Embryonic facial prominence (tissue), 1 donor: Measurements from ENCODE around the gene TUBA3D.
"Not testable (repeated sequence)": the region's sequence is repeated elsewhere in the genome, so short reads cannot be mapped to it uniquely, and the experiment has no call there.

ENCODE experiments used
- DNase-seq: peaks from one replicate; pipeline ENCODE4 v3.0.0-alpha.2; 2016; ENCODE audit errors: extremely low spot score

TUBA3D gene

DNA sequence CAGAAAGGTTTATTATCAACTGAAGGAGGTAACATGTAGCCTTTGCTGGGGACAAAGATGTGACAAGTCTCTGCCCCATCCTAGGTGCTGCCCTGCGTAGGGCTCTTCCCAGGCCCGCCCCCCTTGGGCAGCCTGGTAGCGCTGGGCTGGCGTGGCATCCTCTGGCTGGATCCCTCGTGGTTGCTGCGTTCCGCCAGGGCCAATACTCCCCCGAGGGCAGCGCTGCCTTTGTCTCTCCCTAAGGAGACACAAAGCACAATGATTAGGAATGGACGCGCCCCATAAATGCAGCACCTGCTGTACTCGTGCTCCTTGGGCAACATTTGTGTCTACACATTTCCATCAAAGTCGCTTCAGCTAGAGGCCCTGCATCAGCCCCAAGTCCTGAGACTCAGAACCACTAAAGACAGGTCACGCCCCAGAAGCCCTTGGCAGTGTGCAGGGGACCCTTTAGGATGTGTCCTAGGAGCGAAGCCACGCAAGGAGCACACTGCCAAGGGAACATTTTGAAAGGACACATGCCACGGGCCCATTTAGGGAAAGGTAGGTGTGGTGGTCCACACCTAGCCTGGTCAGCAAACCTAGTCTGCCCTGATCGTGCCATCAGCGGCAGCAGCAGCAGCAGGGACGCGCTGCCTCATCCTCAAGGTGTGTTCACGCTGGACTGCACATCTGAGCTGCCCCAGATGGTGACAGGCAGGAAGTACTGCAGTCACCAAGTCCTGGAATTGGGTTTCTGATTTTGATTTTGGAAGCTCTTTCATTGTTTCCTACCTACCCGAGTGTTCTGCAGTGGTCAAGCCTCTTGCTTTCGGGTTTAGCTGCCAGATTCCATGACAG is 8.3 kb downstream of the TUBA3D start:
- DNase-seq = not testable (repeated sequence)

DNA sequence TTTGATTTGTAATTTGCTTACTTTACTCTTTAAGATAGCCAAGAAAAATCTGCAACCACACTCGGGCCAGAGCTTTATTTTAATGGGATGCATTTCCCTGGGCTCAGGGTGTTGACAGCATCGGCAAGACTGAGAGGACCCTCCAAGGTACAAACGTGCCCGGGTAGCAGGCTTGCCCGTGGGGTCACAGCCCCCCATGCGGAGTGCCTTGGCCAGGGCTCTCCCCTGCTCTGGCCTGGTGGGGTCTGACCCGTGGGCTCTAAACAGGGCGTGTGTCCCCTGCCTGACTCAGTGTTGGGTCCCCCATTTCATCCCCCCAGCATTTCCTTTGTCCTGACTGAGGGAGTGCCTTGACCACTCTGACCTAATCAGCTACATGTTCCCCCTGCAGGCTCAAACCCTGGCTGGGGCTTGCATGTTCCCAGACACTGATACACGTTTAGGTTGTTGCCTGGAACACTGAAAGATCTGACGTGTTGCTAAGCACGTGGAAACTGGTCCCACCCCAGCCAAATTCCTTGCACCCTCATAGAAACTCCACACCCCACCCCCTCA is 9.1 kb downstream of the TUBA3D start:
- not testable (repeated sequence) for DNase-seq

DNA sequence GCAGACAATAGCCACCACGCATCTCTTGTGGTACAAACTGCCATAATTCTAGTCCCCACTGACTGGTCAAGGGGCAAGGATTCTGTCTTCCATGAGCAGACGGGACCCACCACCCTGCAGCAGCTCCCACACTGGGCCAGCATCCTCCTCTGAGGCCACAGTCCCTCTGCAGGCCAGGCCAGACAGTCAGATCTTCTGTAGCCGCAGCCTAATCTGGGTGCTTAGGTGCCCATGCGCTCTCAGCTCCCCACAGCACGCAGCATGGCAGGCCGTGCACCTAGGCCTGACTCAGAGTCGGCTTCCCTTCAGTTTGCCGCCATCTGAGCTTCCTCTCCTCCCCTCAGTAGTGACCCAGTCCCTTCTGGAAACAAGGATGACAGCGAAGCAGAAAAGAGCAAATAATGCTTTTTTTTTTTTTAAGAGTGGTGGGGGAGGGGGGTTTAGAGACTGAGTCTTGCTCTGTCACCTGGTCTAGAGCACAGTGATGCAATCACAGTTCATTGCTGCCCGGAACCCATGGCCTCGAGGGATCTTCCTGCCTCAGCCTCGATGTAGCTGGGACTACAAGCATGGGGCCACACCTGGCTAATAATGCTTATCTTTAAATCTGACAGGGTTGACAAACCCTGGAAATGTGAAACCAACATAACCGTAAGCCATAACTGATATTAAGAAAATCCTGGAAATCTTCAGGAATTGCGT is 10.4 kb downstream of the TUBA3D start:
- not testable (repeated sequence) for DNase-seq

- no peak for DNase-seq
Measured at GRCh38 chr2:131488306-131489205, 12.6 kb downstream of the TUBA3D start.

GRCh38 chr2:131490616-131491468 is 14.9 kb downstream of the TUBA3D start:
- DNase-seq = not testable (repeated sequence)

DNA sequence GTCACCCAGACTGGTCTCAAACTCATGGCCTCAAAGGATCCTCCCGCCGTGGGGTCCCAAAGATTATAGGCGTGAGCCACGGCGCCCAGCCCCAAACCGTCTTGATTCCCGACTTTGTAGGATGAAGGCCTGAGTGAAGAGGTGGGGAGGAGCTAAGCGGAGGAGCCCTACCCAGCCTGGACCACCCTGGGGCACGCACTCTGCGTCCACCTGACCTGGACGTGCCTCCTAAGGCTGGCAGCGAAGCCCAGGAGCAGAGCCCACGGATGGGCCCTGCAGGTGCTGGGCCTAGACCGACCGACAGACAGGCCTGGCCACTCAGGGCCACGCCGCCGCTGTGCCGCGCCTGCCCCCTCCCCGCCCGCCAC is 15.5 kb downstream of the TUBA3D start:
- not testable (repeated sequence) for DNase-seq

DNA sequence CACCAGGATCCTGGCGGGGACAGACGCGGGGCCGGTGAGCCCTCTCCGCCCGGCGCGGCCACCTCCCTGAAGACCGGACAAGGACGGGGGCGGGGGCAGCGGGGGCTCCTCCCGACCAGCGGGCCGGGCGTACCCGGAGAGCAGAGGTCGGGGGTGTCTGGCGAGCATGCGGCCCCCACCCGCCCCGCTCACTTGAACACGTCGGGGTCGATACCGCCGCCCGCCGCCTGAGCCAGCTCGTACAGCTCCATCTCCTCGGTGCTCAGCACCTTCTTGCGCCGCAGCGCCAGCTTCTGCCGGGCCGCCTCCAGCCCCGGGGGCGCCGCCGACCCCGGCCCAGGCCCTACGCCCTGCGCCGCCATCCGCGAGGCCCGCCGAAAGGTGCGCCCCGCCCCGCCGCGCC is 16.1 kb downstream of the TUBA3D start, which contains the start of gene MZT2A:
Gene MZT2A, minus strand, starts transcription at position 383 of the 403 bp plus-strand sequence. Its CDS starts 21 bp downstream, at position 362.
- not testable (repeated sequence) for DNase-seq

GRCh38 chr2:131492418-131493198 is 16.7 kb downstream of the TUBA3D start:
- DNase-seq = peak; percentile 85

DNA sequence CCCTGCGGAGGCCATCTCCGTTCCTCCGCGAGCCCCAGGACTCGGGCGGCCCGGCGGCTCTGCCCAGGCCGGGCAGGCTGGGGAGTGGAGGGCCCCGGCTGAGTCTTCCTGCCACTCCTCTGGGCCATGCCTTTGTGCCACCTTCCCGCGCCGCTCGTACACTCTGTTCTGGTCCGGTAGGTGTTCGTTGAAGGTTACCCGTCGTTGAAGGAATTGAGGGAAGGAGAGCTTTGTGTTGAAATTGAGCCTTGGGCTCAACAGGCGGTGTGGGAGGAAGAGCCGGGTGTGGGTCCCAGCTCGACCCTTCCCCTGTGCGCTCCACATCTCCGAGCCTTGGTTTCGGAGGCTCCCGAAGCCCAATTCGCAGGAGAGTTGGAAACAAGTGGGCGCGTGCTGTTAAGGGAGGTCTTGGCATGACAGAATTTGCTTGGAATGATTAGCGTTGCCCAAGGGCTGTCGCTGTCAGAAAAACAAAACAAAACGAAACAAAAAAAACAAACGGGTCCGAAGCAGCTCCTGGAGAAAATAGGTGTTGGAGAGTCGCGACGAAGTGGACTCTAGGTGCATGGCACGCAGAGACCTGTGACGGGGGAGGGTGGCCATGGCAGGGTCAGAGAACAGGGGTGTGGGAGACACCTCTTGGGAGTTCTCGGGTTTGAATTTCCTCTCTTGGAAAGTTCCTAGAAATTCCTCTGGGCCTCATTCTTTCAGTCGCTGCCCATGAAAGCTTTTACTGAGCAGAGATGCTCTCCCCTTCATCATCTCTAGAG is 17.5 kb downstream of the TUBA3D start:
- no peak for DNase-seq

GRCh38 chr2:131495506-131495905 is 19.6 kb downstream of the TUBA3D start:
- not testable (repeated sequence) for DNase-seq

- DNase-seq = not testable (repeated sequence)
Measured at GRCh38 chr2:131498321-131498973, 22.5 kb downstream of the TUBA3D start.

GRCh38 chr2:131503587-131503986 is 27.7 kb downstream of the TUBA3D start:
- not testable (repeated sequence) for DNase-seq

- not testable (repeated sequence) for DNase-seq
Measured at GRCh38 chr2:131504082-131504750, 28.3 kb downstream of the TUBA3D start.

- no peak for DNase-seq
Measured at GRCh38 chr2:131509615-131510014, 33.7 kb downstream of the TUBA3D start.

DNA sequence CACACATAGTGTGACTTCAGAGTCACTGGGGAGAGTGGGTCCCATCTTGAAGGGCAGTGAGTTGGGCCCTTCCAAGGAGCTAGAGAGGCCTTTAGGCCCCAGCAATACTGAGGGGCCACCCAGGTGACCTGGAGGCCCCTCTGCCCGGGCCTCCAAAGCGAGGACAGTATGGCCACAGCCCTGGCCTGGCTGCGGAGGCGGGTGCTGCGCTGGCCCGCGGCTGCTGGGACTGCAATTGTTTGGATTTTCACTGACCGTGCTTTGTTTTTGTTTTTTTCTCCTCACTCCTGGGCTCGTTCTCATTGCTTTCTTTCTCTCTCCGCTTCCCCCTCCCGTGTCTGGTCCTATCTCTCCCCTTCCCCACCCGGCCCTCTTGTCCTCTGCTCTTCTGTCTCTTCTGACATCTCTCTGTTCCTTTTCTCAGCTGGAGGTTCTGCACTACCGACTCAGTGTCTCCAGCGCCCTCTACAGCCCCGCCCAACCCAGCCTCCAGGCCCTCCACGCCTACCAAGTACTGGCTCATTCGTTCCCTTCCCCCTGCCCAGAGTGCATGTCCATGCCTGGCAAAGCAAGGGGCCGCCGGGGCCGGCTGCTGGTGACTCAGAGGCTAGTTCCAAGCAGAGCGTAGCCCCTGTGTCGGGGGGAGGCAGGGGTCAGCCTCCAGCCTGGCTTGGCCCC is 35.5 kb downstream of the TUBA3D start:
- not testable (repeated sequence) for DNase-seq

DNA sequence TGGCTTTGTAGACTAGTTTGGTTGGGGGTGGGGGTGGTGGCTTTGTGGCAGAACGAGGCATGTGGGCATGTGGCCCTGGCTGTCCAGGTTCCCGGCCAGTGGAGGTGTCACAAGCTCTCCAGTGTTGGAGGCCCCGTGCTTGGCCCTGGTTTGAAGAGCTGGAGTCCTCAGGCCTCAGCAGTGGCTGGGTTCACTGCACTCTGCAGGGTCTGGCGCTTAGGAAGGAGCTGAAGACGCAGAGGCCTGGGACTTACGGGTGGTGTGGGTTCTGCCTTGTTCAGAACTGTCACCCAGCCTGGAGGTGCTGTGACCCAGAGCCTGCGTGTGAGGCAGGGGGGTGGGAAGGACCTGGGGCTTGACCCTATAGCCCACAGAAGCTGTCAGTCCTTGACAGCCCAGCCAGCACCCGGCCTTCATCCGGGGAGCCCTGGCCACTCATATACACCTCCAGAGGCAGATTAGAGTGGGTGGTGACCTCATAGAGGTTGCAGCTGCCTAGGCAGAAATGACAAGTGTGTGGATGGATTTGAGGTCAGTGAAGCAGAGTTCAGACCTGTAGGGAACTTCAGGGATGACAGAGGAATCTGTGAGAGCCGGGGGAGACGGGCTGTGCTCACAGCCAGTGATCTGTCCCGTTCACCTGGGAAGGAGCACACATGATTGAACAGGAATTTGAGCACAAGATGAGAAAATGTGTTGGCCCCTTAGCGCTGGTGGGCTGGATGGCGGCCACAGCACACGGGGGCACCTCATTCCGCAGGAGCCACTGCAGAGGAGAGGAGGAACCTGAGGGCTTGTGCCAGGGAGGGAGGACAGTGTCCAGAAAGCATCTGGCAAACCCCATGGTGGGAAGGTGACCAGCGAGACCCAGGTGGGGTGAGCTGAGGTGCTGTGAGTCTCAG is 36.3 kb downstream of the TUBA3D start:
- not testable (repeated sequence) for DNase-seq
